Measurements from ENCODE around the gene PCDH9. TPM values are rescaled to one million over a fixed set of nuclear protein-coding genes. Genes with fewer than 3 reads are reported as not detected.

Gene PCDH9
- total and polyA plus RNA-seq, 2 of the 4 experiments (the other 2 are of a cell fraction) = 2.2 to 10.2 TPM

GRCh38 chr13:66896933-66897332 is 333.2 kb downstream of the PCDH9 start:
- H3K9me3 ChIP-seq (ENCODE audit: control insufficient read depth, insufficient read depth, low read length) = no peaks in the 10 kb centered on the region
- 0% methylated on average over 1 of the region's 1 CpG; no CpG with 5 or more reads in 1 of the 2 experiments for WGBS, 2 experiments (ENCODE audit: extremely low coverage in 2 of 2, insufficient read length in 1 of 2)
- H3K36me3 ChIP-seq (ENCODE audit: control insufficient read depth, insufficient read depth, low read length) = no peaks in the 10 kb centered on the region
- in situ Hi-C loops (cut with MboI; ENCODE audit: low sequenced_read_pairs) = no loop called here
- CTCF ChIA-PET = no interaction called here
- peak overlapping the region; percentile 60 for H2BK5ac ChIP-seq (ENCODE audit: low read depth, low read length, poor library complexity, severe bottlenecking)
- ATAC-seq (ENCODE audit: low read depth) = peak; percentile 83
- H4K8ac ChIP-seq (ENCODE audit: low read depth in 2 of 2, low read length in 2 of 2) = no peak overlapping the region
- no peak overlapping the region for H4K91ac ChIP-seq (ENCODE audit: insufficient read depth, low read depth, low read length)
- H4K5ac ChIP-seq (ENCODE audit: low read depth, low read length) = no peak overlapping the region
- H2BK120ac ChIP-seq (ENCODE audit: low read depth, low read length) = no peak overlapping the region
- dilution Hi-C loops (cut with HindIII; ENCODE audit: low sequenced_read_pairs, unreplicated experiment) = no loop called here
- POLR2A ChIA-PET (ENCODE audit: unreplicated experiment) = no interaction called here
- no TSS peak for BruUV-seq (replicated peaks)
- H3K4me2 ChIP-seq (ENCODE audit: low read depth, low read length) = no peak overlapping the region
- no peak overlapping the region for H2AK9ac ChIP-seq (replicated peaks; ENCODE audit: low read depth, low read length, poor library complexity)
- H3K4me3 ChIP-seq (ENCODE audit: insufficient read depth, low read depth, low read length) = no peak overlapping the region
- no peaks in the 10 kb centered on the region for H3K27me3 ChIP-seq (ENCODE audit: control insufficient read depth, insufficient read depth, low read length)
- H3K9me1 ChIP-seq (ENCODE audit: insufficient read depth, low read length) = no peaks in the 10 kb centered on the region
- H3K4ac ChIP-seq (ENCODE audit: low read depth, low read length) = no peak overlapping the region; the same call in 1 of the 2 replicates
- H3K56ac ChIP-seq (ENCODE audit: extremely low read depth, insufficient read depth, low read length) = no peak overlapping the region
- H3K79me1 ChIP-seq (ENCODE audit: low read depth in 1 of 2, low read length in 2 of 2) = no peaks in the 10 kb centered on the region
- intact Hi-C loops (cut with micrococcal nuclease) = no loop called here
- 0 out of 2 replicates have a peak overlapping the region, but pooled peaks have one; percentile 20 for H2BK20ac ChIP-seq (ENCODE audit: low read depth, low read length)
- no peak for TF ChIP-seq MXI1 (IDR thresholded peaks at IDR 0.05; ENCODE audit: borderline replicate concordance, low read depth, low read length)
- no peak for TF ChIP-seq MAZ (IDR thresholded peaks at IDR 0.05; ENCODE audit: borderline replicate concordance, low read depth, low read length)
- no peak for TF ChIP-seq ELK1 (IDR thresholded peaks at IDR 0.05; ENCODE audit: borderline replicate concordance, low read depth, low read length)
- TF ChIP-seq NFE2L2 (IDR thresholded peaks at IDR 0.05; ENCODE audit: low read depth, low read length) = no peak
- TF ChIP-seq SMC3 (IDR thresholded peaks at IDR 0.05; ENCODE audit: low read depth, low read length) = no peak
- TF ChIP-seq CTCF (conservative IDR thresholded peaks at IDR 0.05; ENCODE audit: low read depth, low read length) = no peak
- no peak for TF ChIP-seq RCOR1 (IDR thresholded peaks at IDR 0.05; ENCODE audit: insufficient replicate concordance, low read length)
- TF ChIP-seq FOS (IDR thresholded peaks at IDR 0.05; ENCODE audit: low read depth, low read length) = no peak
- no peak for TF ChIP-seq BHLHE40 (IDR thresholded peaks at IDR 0.05; ENCODE audit: low read depth, low read length)
- no peak for TF ChIP-seq RFX5 (IDR thresholded peaks at IDR 0.05; ENCODE audit: low read depth, low read length)
- no peak for TF ChIP-seq USF2 (IDR thresholded peaks at IDR 0.05; ENCODE audit: low read depth, low read length)
- no peak for TF ChIP-seq RAD21 (IDR thresholded peaks at IDR 0.05; ENCODE audit: low read length)
- TF ChIP-seq MAFK (IDR thresholded peaks at IDR 0.05; ENCODE audit: low read depth, low read length) = no peak
- no peak for TF ChIP-seq CHD1 (IDR thresholded peaks at IDR 0.05; ENCODE audit: low read depth, low read length)
- peak; percentile 45 for DNase-seq
- H3K27ac ChIP-seq (ENCODE audit: insufficient read depth, low read length) = no peak overlapping the region
- no peak overlapping the region for H3K9ac ChIP-seq (ENCODE audit: low read depth, low read length)
- 0 out of 2 replicates have a peak overlapping the region, but pooled peaks have one; percentile 1 for H3K14ac ChIP-seq (replicated peaks; ENCODE audit: low read depth, low read length)
- H3K23ac ChIP-seq (ENCODE audit: low read depth, low read length) = no peak overlapping the region
- H3K4me1 ChIP-seq (ENCODE audit: control insufficient read depth, insufficient read depth, low read length) = no peaks in the 10 kb centered on the region
- H3K18ac ChIP-seq (ENCODE audit: low read depth, low read length) = no peak overlapping the region
- H2AFZ ChIP-seq (replicated peaks; ENCODE audit: low read length, poor library complexity) = no peak overlapping the region
- H2BK15ac ChIP-seq (ENCODE audit: low read depth, low read length) = 0 out of 3 replicates have a peak overlapping the region, but pooled peaks have one; percentile 44
- H2AK5ac ChIP-seq (ENCODE audit: low read depth, low read length) = no peak overlapping the region
- H4K20me1 ChIP-seq (ENCODE audit: insufficient read depth, low read length) = no peaks in the 10 kb centered on the region

Measured in IMR-90 (cell line).